GM12873 (cell line): ENCODE results near the gene NRG2.

Source experiments
- TF ChIP-seq, protein P1 (sequence below): IDR thresholded peaks from 2 replicates; pipeline ENCODE4 v1.5.1; 2012; ENCODE audit warnings: low read depth, mild to moderate bottlenecking, moderate library complexity, low read length, control low read depth; ENCODE audit not compliant: insufficient read depth; ENCODE audit errors: missing control alignments

Gene NRG2

DNA sequence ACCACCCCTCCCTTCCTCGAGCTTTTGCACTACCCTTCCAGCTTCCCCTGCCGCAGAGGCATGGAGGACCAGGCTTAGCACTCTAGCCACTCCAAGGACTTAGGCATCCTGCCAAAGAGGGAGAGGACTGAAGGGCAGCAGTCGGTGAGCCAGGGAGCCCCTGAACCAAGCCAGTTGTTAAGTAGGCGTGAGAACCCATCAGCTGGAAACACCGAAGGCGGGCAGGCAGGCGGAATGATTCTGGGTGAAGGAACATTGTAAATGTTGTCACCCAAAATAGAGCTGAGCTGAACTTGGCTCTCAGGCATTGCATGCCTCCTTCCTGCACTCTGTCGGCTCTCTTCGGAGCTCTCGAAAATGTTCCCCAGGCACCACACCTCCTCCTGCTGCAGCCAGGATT, 42.8 kb downstream of the NRG2 start:
- TF ChIP-seq, protein P1, sequence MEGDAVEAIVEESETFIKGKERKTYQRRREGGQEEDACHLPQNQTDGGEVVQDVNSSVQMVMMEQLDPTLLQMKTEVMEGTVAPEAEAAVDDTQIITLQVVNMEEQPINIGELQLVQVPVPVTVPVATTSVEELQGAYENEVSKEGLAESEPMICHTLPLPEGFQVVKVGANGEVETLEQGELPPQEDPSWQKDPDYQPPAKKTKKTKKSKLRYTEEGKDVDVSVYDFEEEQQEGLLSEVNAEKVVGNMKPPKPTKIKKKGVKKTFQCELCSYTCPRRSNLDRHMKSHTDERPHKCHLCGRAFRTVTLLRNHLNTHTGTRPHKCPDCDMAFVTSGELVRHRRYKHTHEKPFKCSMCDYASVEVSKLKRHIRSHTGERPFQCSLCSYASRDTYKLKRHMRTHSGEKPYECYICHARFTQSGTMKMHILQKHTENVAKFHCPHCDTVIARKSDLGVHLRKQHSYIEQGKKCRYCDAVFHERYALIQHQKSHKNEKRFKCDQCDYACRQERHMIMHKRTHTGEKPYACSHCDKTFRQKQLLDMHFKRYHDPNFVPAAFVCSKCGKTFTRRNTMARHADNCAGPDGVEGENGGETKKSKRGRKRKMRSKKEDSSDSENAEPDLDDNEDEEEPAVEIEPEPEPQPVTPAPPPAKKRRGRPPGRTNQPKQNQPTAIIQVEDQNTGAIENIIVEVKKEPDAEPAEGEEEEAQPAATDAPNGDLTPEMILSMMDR: no peak

DNA sequence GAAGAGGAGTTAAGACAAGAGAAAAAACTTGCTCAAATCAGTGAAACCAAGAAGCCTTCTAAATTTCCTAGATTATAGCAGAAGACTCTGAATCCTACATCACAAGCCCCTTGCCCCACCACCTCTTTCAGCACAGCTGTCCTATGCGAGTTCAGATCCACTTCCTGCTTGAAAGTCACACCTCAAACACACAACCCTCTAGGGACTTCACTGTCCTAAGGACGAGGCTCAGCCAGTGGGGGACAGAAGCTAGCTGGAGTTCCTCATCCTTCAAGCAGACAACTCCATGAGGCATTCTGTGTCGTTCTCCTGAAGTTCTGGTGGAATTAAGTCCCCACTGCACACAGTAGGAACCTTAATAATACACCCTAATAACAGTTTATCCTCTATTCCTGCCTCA, 44.3 kb downstream of the NRG2 start:
- TF ChIP-seq, protein P1: no peak

DNA sequence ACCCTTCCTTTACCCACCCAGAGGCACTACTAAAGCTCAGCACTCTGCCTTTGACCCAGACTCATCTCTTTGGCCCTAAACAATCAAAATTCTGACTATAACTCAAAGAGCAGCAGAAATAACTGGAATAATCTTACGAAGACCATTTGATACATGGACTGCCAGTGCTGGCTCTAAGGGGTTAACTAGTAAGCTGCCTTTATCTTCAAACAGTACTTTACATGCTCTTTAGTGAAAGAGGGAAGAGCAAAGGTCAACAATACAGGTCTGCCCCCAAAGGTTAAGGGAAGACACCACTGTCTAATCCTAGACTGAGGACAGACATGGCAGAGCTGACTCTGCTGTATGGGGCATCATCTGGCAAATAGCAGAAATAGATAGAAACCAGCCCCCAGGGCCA, 45.8 kb downstream of the NRG2 start:
- TF ChIP-seq, protein P1: no peak

DNA sequence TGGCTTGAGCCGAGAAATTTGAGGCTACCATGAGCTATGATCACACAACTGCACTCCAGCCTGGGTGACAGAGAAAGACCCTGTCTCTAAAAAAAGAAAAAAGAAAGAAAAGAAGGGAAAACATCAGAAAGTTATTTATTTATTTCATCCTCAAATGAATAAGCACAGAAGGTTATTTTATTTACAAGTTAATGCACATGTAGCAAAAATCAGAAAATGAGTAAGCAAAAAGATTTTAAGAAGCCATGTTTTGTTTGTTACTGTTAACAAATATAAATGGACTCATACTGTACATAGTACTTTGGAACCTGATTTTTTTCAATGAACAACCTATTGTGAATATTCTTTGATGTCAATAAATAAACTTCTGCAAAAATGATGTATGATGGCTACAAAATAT, 47.2 kb downstream of the NRG2 start:
- TF ChIP-seq, protein P1: no peak

DNA sequence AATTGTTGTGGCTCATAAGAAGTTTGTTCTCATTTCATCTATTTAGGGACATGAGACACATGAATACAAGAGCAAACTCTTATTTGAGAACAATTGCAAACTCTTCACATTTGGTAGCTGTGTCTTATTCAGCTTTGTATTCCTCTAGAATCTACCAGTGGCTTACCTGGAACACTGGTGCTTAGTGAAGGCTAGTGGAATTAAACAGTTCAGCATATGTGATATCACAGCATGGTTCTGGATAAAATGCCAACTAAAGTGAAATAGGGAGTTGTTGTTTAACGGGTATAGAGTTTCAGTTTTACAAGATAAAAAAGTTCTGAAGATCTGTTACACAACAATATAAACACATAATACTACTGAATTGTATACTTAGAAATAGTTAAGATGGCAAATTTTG, 48.9 kb downstream of the NRG2 start:
- TF ChIP-seq, protein P1: no peak

DNA sequence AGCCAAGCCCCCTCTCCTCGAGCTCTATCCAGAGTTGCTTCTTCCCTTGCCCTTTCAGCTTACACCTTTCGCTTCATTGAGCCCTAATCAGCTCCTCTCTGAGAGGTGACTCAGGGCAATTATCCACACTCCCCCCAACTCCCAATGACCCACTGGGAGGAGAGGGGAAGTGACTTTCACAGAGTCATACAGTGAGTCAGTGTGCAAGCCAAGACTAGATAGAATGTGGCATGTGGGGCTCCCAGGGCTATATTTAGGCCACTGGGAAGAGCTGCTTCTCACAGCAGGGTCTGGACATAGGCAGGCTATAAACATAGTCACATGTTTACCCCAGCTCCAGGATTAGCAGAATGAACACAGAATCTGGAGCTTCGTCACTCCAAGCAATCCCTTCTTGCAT, 57.4 kb downstream of the NRG2 start:
- TF ChIP-seq, protein P1: no peak

DNA sequence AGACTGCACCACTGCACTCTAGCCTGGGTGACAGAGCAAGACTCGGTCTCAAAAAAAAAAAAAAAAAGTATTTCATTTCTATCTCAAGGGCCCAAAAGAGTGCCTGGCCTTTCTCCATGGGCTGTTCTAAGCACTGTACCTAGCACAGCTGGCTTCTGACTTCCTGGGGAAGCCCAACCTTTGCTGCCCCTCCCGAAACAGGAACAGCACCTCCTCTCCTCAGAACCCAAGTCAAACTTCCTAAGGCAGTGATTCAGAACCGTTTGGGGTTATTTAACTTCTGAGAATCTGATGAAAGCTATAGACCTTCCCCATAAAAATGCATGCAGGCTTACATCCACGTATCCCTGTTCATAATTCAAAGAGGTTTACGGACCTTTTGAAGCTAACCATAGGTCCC, 57.8 kb downstream of the NRG2 start:
- TF ChIP-seq, protein P1: no peak

DNA sequence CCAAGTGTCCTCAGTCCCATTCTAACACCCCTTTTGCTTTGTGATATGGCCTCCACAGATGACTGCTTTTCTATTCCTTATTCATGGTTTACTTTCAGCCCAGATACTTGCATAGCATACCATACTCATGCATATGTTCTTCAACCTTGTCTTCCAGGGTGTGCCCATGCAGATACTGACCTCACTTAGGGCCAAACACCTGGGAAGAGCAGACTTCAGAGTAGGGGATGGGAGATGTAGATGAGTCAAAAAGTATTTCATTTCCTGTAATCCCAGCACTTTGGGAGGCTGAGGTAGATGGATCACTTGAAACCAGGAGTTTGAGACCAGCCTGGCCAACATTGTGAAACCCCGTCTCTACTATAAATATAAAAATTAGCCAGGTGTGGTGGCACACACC, 58.3 kb downstream of the NRG2 start:
- TF ChIP-seq, protein P1: no peak
